ENCODE results near the gene SLC52A1.

The SLC52A1 gene

DNA sequence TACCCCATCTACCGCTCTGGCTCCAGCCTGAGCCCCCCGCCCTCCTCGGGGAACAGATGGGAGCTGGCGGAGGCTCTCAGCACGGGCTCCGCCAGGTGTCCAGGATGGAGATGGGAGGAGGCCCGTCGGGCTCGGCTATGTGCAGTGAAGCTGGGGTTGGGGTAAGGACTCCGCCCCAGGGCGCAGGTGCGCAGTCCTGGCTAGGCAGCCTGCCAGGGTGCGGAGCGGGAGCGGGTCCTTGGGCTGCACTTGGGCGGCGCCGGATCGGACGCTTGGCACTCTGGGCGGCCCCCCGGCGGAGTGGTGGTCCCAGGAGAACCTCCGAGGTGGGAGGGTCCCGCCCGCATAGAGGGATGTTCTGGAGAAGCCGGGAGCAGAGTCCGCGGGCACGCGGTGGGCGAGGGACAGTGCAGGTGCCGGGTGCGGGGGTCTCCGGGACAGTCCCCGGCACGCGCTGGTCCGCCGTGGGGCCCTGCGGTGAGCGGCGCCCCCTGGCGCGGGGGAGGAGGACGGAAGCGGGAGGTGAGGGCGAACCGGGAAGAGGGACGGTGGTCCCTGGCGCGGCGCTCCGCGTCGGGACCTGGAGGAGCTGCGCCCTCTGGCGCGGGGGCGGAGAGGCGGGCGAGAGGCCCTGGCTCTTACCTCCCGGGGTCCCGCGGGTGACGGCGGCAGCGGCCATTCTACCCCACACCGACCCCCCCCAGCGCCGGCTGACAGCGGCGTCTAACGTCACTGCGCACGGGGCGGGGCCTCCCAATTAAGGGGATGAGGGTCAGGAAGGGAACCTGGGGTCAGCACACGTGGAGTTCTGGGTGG, 48.1 kb downstream of the SLC52A1 start, which contains the start of gene CAMTA2:
CAMTA2 (minus strand) TSS at position 725 of the 816 bp plus-strand sequence. CDS start 1,453 bp downstream, outside the sequence.
- peak; percentile 79 for DNase-seq

DNA sequence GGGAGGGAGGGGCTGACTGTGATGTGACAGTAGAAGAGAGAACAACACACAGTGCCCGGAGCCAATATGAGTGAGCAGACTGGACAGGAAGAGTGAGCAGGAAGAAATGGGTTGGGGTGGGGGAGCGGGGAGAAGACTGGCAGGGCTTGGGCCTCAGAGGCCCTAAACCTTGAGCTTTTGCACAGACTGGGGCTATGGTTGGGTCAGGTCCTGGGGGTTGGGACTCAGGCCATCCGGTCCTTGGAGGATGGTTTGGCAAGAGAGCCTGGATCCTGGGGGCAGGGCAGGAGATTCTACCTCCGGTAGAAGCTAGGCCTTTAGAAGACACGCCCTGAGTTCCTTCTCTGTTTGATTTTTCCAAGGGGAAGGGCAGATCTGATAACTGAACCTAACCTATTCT, 48.8 kb downstream of the SLC52A1 start:
- no peak for DNase-seq
